ENCODE measurements around the gene MAPRE3.

GRCh38 chr2:27042159-27042661, 71.8 kb downstream of the MAPRE3 start:
- TF ChIP-seq CTCF (IDR thresholded peaks at IDR 0.05) (no peak), POLR2A (IDR thresholded peaks at IDR 0.05) (no peak)
